Measurements from ENCODE around the gene CFAP221. TPM values are rescaled to one million over a fixed set of nuclear protein-coding genes. Genes with fewer than 3 reads are reported as not detected.

The CFAP221 gene
- 0.31 TPM for total RNA-seq

DNA sequence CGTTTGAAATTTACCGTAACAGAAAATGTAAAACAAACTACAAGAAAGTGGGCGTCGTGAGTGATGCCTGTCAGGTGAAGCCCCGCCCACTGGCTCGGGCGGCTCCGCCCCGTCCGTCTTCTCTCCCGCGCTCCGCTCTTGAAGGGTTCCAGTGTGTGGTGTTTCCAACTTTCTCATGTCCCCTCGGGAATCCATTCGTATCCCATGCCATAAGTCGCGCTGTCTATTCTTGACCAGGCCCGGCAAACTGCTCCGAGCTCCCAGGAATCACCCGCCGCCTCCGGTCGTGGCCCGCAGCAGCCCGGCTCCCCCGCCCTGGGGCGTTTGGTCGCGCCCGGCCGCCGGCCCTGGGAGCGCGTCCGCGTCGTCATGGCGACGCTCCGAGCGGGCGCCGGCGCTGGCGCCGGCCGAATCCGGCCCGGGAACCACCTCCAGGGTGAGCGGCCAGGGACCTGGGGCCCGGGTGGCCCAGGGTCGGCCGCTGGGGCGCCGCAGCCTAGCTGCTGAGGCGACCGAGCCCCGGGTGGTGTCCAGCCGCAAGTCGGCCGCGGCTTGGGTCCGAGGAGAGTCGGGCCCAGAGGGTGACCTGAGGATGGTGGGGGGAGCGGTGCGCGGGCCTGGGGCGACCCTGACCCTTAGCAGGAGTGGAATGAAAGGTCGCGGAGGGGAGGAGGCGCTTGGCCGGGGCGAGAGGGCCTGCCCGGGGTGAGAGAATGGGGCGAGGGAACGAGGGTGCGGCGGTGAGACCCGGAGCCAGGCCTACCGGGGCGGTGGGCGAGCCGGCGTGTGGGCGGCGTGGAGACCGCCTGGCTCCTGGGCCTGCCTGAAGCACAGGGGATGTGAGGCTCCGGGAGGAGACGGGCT lies at the start of gene CFAP221:
Gene CFAP221, plus strand, starts transcription at position 375 of the 864 bp plus-strand sequence. CDS start 1,683 bp downstream, outside the sequence.
- Histone ChIP-seq H3K4me3 (ENCODE audit: low read length) (peak within 1 kb of the TSS; percentile 3), H3K27me3 (ENCODE audit: insufficient read depth, low read length) (peaks cover 61% of the 10 kb centered on the region)

DNA sequence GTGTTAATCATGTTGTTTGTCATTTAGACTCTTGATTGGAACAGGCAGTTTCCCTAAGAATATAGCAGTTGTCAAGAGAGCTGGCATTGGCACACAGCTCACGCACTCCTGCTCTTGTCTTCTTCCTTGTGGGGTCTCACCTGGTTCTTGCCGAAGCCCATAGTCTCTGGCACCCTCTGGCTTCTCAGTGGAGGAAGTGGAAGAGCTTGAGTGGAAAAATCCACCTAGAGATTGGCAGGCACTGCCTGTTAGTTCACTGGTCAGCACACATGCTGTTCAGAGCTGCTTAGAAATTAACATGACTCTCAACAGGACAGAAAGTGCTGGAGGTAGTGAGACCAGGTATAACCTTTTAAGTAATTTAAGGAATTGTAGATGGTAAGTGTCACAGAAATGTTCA lies 48.3 kb upstream of the CFAP221 start:
- H3K4me3 ChIP-seq (ENCODE audit: low read length): no peak overlapping the region
- no peaks in the 10 kb centered on the region for H3K4me1 ChIP-seq (ENCODE audit: insufficient read depth, low read length)
- peaks cover 18% of the 10 kb centered on the region for H3K9me3 ChIP-seq (ENCODE audit: low read depth, low read length)
- H3K27me3 ChIP-seq (ENCODE audit: insufficient read depth, low read length): peaks cover 9% of the 10 kb centered on the region

More for the DNA sequence above, at the start of gene CFAP221:
- peaks cover 9% of the 10 kb centered on the region for H3K4me1 ChIP-seq (ENCODE audit: insufficient read depth, low read length)
- no peaks in the 10 kb centered on the region for H3K9me3 ChIP-seq (ENCODE audit: low read depth, low read length)

DNA sequence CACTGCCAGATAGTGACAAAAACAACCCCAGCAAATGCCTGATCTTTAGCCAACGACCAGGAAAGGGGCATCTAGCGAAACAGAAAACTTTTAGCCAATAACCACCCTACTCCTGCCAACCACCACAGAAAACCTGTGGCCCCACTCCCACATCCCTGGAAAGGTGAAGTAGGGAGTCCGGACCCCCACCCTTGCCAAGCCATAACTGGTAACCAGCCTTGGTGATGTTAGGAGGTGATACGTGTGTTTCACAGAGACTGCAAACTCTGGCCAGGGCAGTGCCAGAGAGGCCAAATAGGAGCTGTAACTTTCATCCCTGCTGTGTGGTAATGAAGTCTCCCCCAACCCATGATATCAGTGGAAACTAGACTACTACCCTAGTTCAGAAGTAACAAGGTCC lies 47.6 kb upstream of the CFAP221 start:
- H3K4me1 ChIP-seq (ENCODE audit: insufficient read depth, low read length): no peaks in the 10 kb centered on the region
- H3K27me3 ChIP-seq (ENCODE audit: insufficient read depth, low read length): peaks cover 9% of the 10 kb centered on the region
- no peak overlapping the region for H3K4me3 ChIP-seq (ENCODE audit: low read length)
- H3K9me3 ChIP-seq (ENCODE audit: low read depth, low read length): peaks cover 18% of the 10 kb centered on the region

DNA sequence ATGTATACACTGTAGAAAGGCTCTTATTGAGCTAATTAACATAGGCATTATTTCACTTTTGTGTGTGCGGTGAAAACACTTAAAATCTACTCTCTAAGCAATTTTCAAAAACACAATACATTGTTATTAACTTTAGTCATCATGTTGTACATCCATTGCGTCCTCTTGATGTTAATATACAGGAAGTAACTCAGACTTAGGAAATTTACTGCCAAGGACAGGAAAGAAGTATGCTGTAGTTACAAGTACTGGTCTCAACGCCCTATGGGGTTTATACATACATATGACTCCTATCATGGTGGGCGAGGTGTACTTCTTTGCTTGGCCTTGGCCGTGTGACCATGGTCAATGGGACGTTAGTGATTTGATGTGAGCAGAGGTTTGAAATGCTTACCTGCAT lies 35.5 kb upstream of the CFAP221 start:
- no peak overlapping the region for H3K4me3 ChIP-seq (ENCODE audit: low read length)
- no peaks in the 10 kb centered on the region for H3K27me3 ChIP-seq (ENCODE audit: insufficient read depth, low read length)
- H3K4me1 ChIP-seq (ENCODE audit: insufficient read depth, low read length): no peaks in the 10 kb centered on the region
- H3K9me3 ChIP-seq (ENCODE audit: low read depth, low read length): no peaks in the 10 kb centered on the region

DNA sequence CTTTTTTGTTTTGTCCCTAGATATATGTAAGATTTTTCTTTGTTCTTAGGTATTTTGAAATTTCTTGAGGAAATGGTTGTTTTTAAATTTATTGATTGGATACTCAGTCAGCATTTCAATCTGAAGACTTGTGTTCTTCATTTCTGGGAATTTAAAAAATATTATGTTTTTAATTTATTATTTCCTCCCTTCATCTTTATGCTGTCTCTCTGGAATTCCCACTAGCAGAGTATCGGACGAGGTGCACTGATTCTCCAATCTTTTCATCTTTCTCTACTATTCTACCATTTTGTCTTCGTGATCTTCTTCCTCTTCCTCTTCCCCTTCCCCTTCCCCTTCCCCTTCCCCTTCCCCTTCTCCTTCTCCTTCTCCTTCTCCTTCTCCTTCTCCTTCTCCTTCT lies 32.3 kb upstream of the CFAP221 start:
- Histone ChIP-seq H3K4me3 (ENCODE audit: low read length) (no peak overlapping the region), H3K4me1 (ENCODE audit: insufficient read depth, low read length) (no peaks in the 10 kb centered on the region), H3K27me3 (ENCODE audit: insufficient read depth, low read length) (no peaks in the 10 kb centered on the region), H3K9me3 (ENCODE audit: low read depth, low read length) (no peaks in the 10 kb centered on the region)

DNA sequence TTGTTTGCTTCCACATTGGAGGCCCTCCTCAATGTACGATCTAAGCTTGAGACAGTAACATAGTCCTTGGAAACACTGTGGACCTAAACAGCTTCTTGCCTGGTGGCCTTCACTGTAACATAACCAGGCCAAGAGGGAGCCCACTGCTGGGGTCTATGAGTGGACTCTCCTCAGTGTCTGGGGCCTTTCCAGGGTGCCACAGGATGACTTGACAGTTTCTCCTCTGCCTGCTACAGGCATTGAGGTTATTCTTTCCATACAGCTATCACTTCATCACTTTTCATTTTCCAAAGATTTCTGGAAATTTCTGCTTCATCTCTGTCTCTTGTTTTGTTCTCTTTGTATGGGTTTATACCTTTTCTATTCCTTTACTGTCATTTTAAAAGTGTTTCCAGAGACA lies 31.3 kb upstream of the CFAP221 start:
- H3K9me3 ChIP-seq (ENCODE audit: low read depth, low read length): no peaks in the 10 kb centered on the region
- H3K4me1 ChIP-seq (ENCODE audit: insufficient read depth, low read length): no peaks in the 10 kb centered on the region
- H3K27me3 ChIP-seq (ENCODE audit: insufficient read depth, low read length): no peaks in the 10 kb centered on the region
- no peak overlapping the region for H3K4me3 ChIP-seq (ENCODE audit: low read length)

DNA sequence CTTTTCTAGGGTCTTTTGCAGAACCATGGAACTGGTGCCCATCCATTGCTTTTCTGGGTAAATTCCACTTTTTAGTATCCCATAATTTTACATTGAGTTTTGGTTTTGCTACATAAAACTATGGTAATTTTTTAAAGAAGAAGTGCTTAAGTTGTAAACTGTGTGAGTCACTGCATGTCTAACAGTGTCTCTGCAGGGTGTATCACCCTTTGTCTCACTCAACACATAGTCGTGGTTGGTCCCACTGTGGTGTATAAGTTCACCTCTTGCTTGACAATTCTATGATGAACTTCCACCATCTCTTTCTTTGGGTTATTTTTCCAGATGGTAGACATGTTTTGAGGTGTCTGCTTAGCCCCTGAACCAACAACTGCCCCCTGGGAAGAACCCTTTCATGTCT lies 30.4 kb upstream of the CFAP221 start:
- no peaks in the 10 kb centered on the region for H3K9me3 ChIP-seq (ENCODE audit: low read depth, low read length)

DNA sequence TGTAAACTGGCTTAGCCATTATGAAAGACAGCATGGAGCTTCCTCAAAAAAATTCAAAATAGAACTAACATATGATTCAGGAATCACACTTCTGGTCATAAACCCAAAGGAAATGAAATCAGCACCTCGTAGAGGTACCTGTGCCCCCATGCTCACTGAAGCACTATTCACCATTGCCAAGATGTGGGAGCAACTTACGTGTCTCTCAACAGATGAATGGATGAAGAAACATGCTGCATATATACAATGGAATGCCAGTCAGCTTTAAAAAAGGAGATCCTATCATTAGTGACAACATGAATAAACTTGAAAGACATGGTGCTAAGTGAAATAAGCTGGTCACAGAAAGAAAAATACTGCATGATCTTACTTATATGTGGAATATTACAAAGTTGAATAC lies 28.1 kb upstream of the CFAP221 start:
- H3K9me3 ChIP-seq (ENCODE audit: low read depth, low read length): no peaks in the 10 kb centered on the region
- H3K4me1 ChIP-seq (ENCODE audit: insufficient read depth, low read length): no peaks in the 10 kb centered on the region
- H3K4me3 ChIP-seq (ENCODE audit: low read length): no peak overlapping the region
- no peaks in the 10 kb centered on the region for H3K27me3 ChIP-seq (ENCODE audit: insufficient read depth, low read length)

More for the DNA sequence above, 30.4 kb upstream of the CFAP221 start:
- no peaks in the 10 kb centered on the region for H3K4me1 ChIP-seq (ENCODE audit: insufficient read depth, low read length)
- no peaks in the 10 kb centered on the region for H3K27me3 ChIP-seq (ENCODE audit: insufficient read depth, low read length)
- H3K4me3 ChIP-seq (ENCODE audit: low read length): no peak overlapping the region

DNA sequence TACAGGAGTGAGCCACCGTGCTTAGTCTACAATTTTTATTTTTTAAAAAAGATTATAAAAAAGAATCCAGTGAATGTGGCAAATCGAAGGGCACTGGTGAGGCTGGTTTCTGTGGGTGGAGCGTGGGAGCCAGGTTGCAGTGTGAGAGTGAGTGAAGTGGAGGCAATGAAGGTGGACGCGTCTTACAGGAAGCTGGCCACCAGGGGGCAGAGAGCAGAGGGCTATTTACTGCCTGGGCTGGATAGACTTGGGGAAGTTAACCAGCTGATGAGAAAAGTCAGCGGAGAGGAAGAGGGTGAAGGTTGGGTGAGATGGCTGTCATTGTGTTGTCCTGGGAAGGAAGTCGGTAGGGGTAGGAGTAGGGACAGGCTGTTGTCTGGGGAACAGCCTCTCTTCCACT lies 26.8 kb upstream of the CFAP221 start:
- no peaks in the 10 kb centered on the region for H3K4me1 ChIP-seq (ENCODE audit: insufficient read depth, low read length)

DNA sequence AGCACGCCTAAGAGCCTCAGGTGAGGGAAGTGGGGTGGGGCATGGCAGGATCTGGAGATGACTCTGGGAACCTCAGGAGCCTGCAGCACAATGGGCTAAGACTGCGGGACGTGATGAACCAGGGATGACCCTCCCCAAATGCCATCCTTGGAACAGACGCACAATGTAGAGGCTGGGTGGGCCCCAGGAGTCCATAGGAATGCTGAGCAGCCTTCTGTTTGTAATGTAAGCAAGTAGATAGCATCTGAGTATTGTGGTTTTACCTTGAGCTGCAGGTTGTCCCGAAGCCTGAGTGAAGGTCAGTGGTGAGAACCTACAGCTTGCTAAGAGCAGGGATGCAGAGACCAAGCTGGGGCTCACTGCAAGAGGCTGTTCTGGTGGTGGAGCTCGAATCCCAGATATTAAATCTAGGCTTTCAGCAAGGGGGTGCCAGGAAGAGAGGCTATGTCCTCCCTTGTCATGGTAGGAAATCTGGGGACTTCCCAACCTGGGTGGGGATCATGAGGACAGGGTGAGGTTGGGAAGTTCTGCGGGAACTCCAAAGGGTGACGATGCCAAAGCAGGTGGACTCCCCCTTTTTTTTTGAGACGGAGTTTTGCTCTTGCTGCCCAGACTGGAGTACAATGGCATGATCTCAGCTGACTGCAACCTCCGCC lies 25.7 kb upstream of the CFAP221 start:
- peaks cover 8% of the 10 kb centered on the region for H3K27me3 ChIP-seq (ENCODE audit: insufficient read depth, low read length)
- no peak overlapping the region for H3K4me3 ChIP-seq (ENCODE audit: low read length)
- H3K4me1 ChIP-seq (ENCODE audit: insufficient read depth, low read length): no peaks in the 10 kb centered on the region
- H3K9me3 ChIP-seq (ENCODE audit: low read depth, low read length): no peaks in the 10 kb centered on the region

More for the DNA sequence above, 26.8 kb upstream of the CFAP221 start:
- Histone ChIP-seq H3K9me3 (ENCODE audit: low read depth, low read length) (no peaks in the 10 kb centered on the region), H3K4me3 (ENCODE audit: low read length) (no peak overlapping the region), H3K27me3 (ENCODE audit: insufficient read depth, low read length) (peaks cover 2% of the 10 kb centered on the region)

DNA sequence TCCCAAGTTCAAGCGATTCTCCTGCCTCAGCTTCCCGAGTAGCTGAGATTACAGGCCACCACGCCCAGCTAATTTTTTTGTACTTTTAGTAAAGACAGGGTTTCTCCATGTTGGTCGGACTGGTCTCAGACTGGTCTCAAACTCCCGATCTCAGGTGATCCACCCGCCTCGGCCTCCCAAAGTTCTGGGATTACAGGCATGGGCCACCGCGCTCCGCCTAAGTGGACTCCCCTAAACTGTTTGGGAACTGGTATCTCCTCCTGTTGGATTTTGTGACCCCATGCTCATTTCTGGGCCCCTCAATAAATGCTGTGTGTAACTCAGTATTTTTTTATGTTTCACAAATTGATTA lies 25.2 kb upstream of the CFAP221 start:
- Histone ChIP-seq H3K4me3 (ENCODE audit: low read length) (no peak overlapping the region), H3K27me3 (ENCODE audit: insufficient read depth, low read length) (peaks cover 13% of the 10 kb centered on the region), H3K4me1 (ENCODE audit: insufficient read depth, low read length) (no peaks in the 10 kb centered on the region), H3K9me3 (ENCODE audit: low read depth, low read length) (no peaks in the 10 kb centered on the region)

DNA sequence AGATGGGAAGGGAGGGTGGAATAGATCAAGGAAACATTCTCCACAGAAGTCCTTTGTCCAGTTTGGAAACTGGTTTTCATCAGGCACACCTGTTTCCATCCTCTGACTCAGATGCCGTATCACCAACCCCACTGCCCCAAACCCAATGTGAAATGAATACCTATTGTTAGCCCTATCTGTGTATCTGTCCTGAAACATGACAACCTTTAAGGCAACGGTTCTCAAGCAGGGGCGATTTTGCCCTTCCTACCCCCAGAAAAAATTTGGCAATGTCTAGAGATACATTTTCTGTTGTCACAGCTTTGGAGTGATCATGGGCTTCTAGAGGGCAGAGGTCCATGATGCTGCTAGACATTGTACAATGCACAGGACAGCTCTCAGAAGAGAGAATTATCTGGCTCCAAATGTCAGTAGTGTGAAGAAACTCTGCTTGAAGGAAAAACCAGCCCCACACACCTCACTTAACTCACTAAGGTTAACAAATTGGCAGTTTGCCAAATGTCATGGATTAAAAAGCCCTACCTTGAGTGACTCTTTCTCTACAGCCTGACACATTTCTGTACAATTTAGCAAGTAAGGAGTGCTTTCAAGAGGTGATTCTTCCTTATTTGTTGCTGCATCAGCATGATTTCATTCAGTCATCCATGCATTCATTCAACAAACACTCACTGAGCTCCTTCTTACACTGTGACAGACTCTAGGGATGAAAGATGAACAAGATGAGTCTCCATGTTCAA lies 23.4 kb upstream of the CFAP221 start:
- Histone ChIP-seq H3K4me3 (ENCODE audit: low read length) (no peak overlapping the region), H3K27me3 (ENCODE audit: insufficient read depth, low read length) (peaks cover 23% of the 10 kb centered on the region), H3K9me3 (ENCODE audit: low read depth, low read length) (no peaks in the 10 kb centered on the region), H3K4me1 (ENCODE audit: insufficient read depth, low read length) (no peaks in the 10 kb centered on the region)

DNA sequence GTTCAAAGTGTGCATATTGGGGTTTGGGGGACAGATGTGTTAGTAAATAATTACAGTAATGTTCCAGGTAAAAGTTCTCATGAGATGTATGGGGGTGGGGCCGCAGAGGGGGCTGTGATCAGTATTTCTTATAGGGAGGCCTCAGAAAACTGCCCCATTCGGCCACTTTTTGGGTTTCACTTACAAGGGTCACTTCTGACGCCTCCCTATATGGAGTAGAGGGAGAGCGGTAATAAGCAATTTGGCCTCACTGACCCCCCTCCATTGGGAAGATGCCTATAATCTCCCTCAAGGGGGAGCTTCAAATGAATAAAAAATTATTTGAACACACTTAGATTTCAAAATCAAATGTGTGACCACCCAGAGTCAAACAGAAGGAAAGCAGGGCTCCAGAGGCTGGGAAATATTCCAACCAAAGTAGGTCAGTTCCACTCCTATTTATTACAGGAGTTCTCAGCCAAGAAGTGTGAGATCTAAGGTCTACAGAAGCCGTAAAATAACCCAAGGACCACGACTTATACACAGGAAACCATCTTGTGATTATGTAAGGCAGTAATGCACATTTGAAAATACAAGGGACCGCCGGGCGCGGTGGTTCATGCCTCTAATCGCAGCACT lies 22.7 kb upstream of the CFAP221 start:
- no peak overlapping the region for H3K4me3 ChIP-seq (ENCODE audit: low read length)
- peaks cover 23% of the 10 kb centered on the region for H3K27me3 ChIP-seq (ENCODE audit: insufficient read depth, low read length)
- no peaks in the 10 kb centered on the region for H3K4me1 ChIP-seq (ENCODE audit: insufficient read depth, low read length)
- H3K9me3 ChIP-seq (ENCODE audit: low read depth, low read length): no peaks in the 10 kb centered on the region

DNA sequence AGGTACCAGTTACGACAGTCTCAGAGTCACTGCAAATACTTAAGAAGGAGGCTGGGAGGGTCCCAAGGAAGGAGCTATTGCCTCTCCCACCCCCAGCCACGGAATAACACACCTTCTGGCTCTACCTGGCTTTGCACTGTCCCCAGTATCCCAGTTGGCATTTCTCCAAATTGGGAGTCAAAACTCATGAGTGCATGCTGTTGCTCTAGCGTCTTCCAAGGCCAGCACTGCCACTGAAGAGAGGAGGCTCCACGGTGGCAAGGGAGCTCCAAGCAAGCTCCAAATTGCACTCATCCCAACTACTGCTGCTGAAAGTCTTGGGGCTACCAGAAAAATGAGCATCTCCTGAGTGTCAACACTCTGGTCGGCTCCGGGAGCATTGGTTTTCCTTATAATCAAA lies 21.6 kb upstream of the CFAP221 start:
- Histone ChIP-seq H3K4me3 (ENCODE audit: low read length) (no peak overlapping the region), H3K9me3 (ENCODE audit: low read depth, low read length) (no peaks in the 10 kb centered on the region), H3K27me3 (ENCODE audit: insufficient read depth, low read length) (peaks cover 23% of the 10 kb centered on the region), H3K4me1 (ENCODE audit: insufficient read depth, low read length) (no peaks in the 10 kb centered on the region)
